Regular cardiac myocyte (primary cell): ENCODE measurements around the gene CAMSAP1. TPM values are rescaled to one million over a fixed set of nuclear protein-coding genes. Genes with fewer than 3 reads are reported as not detected.

Experiments used
- total RNA-seq: library from RNA; depleted of rRNA; stranded (reverse); fragments of >200 nt; gene quantifications from 2 replicates; pipeline ENCODE4 v1.2.3, GENCODE V29; 2014

The CAMSAP1 gene, protein sequence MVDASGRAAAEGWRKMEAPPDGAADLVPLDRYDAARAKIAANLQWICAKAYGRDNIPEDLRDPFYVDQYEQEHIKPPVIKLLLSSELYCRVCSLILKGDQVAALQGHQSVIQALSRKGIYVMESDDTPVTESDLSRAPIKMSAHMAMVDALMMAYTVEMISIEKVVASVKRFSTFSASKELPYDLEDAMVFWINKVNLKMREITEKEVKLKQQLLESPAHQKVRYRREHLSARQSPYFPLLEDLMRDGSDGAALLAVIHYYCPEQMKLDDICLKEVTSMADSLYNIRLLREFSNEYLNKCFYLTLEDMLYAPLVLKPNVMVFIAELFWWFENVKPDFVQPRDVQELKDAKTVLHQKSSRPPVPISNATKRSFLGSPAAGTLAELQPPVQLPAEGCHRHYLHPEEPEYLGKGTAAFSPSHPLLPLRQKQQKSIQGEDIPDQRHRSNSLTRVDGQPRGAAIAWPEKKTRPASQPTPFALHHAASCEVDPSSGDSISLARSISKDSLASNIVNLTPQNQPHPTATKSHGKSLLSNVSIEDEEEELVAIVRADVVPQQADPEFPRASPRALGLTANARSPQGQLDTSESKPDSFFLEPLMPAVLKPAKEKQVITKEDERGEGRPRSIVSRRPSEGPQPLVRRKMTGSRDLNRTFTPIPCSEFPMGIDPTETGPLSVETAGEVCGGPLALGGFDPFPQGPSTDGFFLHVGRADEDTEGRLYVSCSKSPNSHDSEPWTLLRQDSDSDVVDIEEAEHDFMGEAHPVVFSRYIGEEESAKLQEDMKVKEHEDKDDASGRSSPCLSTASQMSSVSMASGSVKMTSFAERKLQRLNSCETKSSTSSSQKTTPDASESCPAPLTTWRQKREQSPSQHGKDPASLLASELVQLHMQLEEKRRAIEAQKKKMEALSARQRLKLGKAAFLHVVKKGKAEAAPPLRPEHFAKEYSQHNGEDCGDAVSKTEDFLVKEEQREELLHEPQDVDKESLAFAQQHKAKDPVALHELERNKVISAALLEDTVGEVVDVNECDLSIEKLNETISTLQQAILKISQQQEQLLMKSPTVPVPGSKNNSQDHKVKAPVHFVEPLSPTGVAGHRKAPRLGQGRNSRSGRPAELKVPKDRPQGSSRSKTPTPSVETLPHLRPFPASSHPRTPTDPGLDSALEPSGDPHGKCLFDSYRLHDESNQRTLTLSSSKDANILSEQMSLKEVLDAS (N-terminal part only)
- total RNA-seq, result 14.9 and 24.9 TPM in 2 replicates

DNA sequence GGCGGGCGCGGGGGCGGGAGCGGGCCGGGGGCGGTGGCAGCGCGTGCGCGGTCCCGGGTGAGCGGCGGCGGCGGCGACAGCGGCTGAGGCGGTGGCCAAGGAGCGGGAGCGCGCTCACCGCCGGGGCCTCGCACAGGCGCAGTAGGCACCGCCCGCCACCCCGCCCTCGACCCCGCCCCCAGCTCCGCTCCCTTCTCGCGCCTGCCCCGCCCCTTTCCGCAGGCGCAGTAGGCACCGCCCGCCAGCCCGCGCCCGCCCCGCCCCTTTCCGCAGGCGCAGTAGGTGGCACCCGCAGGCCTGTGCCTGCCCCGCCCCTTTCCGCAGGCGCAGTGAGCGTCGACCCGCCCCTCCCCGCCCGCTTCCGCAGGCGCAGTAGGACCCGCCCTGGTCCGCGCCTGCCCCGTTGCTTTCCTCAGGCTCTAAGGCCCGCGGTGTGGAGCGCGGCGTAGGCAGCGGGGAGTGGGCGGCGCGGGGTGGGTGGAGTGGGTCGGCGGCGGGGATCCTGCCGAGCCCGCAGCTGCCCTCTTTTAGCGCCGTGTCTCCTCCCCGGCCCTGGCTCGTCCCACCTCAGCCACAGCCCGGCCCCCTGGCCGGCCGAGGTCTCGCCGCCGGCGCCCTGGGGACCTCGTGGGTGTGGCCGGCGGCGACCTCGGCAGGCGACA, at the start of gene CAMSAP1:
CAMSAP1 (minus strand) TSS at position 116 of the 662 bp plus-strand sequence. CDS start 387 bp downstream, outside the sequence.

Other genes starting within 250 kb of the CAMSAP1 start
- gene LCN9, start 244.2 kb downstream of the CAMSAP1 start, total RNA-seq, result not detected in 2 replicates
- gene SOHLH1, start 208.1 kb downstream of the CAMSAP1 start, total RNA-seq, result not detected in 2 replicates
- gene KCNT1, start 205.4 kb downstream of the CAMSAP1 start, total RNA-seq, result not detected in 2 replicates
- gene UBAC1, start 53.8 kb upstream of the CAMSAP1 start, total RNA-seq, result 29.9 and 69.1 TPM in 2 replicates
- 16.1 and 28.2 TPM in 2 replicates for gene NACC2, start 187.7 kb upstream of the CAMSAP1 start, total RNA-seq
- gene TMEM250, start 211.3 kb upstream of the CAMSAP1 start, total RNA-seq, result 58.1 and 60.6 TPM in 2 replicates